B cell (primary cell): Measurements from ENCODE around the gene FHIT.

Source experiments
- CTCF ChIP-seq: fragments of 200-600 bp; IDR thresholded peaks from one replicate; pipeline ENCODE4 v1.8.0; 2022; ENCODE audit warnings: antibody characterized with exemption, mild to moderate bottlenecking
- EZH2 ChIP-seq: IDR thresholded peaks from 2 replicates; pipeline ENCODE4 v1.6.1; 2012; ENCODE audit warnings: borderline replicate concordance, low read depth, mild to moderate bottlenecking, moderate library complexity, low read length; ENCODE audit not compliant: insufficient read depth, poor library complexity, severe bottlenecking

GRCh38 chr3:60829058-60829457 lies 422.2 kb downstream of the FHIT start:
- TF ChIP-seq CTCF (no peak), EZH2 (no peak)
